GM21529 (cell line): ENCODE measurements around the gene SLC9A8.

ENCODE experiments used
- ATAC-seq: cut with Tn5 transposase; IDR thresholded peaks from one replicate; pipeline ENCODE4 v1.9.1; 2021; ENCODE audit not compliant: unreplicated experiment

Gene SLC9A8

DNA sequence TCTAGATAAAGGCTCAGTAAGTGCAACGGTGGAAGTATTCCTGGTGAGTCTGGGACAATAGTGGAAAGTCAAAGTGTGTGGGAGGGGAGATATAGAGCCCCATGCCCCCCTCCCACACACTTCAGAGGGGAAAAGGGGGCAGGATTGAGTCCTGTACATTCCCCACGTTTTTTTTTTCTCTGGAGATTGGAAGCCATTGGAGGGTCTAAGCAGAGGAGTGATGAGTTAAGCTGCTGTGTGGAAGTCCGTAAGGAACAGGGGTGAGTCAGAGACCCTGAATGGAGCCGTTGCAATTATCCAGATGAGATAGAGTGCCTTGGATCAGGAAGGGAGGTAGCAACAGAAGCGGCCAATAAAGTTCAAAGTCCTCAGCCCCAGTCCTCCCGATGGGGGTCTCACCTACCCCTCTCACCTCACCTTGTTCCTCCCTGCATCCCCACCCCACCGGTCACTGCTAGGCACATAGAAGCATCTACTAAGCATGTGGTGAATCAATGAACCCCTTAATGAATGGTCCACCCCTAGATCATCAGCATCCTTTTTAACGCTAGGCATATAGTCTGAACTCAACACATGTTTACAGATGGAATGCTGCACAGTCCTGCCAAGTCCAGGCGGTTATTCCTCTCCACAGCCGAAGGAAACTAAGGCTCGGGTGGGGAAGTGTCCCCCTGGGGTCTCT, 662 bp upstream of the SLC9A8 start:
- ATAC-seq, result no peak

DNA sequence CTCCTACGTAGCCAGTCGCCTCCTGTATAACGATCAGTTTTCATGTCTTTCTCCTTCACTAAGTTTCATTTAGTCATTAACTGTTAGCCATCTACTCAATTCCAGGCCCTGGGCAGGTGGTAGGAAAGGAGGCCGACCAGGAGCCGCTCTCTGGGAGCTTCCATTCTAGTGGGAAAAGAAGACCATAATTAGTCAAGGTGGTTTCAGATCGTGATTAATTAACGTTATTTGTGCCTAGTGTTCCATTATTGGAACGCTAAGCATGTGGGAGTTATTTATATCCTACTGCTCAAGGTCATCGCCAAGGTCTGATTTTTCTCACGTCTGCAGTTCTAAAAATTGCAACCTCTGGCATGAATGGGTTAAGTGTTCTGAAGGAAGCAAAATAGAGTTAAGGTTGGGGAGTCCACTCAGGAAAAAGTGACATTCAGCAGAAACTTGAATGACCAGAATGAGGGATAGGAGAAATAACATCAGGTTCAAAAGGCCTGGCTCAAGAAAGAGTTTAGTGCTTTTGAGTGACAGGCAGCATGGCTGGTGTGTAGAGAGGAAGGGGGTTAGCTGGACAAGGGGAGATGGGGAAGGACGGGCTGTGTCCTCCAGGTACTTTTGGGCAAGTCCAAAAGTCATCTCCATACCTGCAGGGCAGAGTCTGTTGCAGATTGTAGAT, 812 bp downstream of the SLC9A8 start:
- ATAC-seq, result no peak

DNA sequence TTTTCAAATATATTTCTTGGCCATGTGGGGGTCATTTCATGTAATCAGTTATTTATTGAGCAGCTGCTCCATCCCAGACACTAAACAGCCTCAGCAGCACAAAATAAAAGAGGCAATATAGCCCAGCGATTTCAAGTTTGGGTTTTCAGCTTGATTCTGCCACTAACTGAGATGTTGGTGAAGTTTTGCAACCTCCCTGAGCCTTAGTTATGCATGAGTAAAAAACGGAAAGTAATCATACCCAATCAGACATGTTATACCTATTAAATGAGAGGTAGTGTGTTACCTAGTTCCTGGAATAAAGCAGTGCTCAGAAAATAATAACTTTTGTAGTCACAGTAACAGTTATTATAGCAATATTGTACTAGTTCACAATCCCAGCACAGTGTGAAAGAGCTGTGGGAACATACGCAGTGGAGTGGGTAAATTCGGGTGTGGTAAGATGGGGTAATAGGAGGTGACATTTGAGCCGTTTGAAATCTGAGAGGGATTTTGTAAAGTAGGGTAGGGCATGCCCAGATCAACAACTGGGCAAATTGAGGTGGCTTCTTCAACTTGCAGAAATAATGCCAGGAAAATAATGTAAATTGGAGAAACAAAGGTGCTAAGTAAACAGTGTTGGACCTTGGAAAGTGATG, 1.5 kb downstream of the SLC9A8 start:
- ATAC-seq, result no peak

DNA sequence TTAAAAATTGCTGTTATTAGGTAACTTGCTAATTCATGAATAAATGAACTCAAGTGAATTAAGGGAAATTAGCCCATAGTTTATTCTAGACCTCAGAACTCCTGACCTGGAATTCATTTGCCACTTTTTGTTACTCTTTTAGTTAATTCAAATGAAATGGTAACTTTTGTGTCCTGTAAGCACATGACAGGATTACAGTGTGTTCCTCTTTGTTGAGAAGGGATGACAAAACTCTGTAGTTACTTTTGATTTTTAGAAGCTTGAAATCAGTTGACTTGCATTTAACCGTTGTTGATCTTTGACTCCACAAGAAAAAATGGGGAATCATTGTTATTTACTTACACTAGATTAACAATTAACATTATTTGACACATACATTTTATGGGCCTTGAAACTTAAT, 6.2 kb downstream of the SLC9A8 start:
- ATAC-seq, result no peak

DNA sequence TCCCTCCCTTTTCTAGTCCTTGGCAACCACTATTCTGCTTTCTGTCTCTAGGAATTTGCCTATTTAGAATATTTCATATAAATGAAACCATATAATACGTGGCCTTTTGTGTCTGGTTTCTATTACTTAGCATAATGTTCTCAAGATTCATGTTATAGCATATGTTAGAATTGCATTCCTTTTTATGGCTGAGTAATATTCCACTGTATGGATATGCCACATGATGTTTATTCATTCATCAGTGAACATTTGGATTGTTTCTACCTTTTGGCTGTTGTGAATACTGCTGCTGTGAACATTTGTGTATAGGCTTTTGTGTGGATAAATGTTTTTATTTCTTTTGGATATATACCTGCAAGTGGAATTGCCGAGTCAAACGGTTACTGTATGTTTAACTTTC, 7.1 kb downstream of the SLC9A8 start:
- ATAC-seq, result no peak

DNA sequence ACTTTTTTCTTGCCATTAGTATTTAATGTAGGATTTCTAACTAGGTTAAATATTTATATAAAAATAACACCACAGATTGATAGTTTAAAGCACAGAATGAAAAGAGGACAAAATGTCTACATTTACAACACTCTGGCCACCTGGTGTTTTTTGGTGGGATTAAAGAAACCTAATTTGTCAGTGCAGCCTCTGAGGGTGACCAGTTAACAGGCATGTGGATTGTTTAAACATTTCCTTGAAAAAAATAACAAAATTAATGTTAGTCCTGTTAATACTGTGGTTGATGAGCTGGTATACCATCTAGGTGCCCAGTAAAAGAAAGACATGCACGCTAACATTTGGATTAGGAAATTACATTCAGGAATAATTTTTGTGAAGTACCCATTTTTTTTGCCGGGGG, 8.8 kb downstream of the SLC9A8 start:
- no peak for ATAC-seq

DNA sequence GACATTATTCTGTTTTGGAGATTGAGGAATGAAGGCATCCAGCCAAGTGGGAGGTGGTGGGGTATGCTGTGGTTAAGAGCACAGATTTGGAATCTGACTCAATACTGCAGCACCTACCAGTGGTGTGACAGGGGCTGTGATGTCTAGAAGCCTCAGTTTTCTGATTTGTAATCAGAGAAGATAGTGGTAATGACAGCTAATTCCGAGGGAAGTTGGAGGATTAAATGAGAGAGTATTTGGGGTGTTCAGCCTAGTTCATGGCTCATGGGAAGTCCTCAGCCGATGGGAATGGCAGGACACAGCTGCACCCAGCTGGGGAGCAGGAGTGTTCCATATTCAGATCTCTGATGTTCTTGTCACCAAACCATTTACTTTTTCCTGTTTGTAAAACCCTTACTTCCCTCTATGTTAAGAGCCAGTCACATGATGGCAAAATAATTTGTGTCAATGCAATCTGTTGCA, 9.3 kb downstream of the SLC9A8 start:
- no peak for ATAC-seq

DNA sequence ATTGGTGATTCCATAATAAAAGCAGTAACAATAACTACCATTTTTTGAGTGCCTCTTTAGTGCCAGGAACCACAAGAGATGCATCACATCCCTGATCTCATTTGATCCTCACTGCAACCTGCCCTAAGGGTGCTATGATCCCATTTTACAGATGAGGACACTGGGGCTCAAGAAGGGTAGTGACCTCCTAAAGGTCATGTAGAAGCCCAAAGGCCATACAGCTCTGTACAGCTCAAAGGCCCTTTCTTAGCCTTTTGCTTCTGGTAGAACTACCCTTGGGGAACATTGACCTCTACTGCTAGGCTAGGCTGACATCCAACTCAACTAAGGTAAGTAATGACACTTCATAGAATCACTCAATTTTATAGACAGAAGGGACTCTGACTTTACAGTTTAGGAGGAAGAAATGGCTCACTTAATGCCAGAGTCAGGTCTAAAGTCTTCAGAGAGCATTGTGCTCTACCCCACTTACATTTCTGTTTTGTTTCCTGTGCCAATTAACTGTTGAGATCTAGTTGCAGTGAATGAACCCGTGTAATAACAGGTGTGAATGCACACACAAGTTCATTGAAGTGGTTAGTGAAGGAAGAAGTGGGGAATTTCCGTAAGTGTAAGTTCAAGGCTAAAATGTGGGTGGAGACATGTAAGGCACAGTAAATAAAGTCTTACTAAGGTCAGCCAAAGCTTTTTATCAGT, 10.7 kb downstream of the SLC9A8 start:
- ATAC-seq, result no peak

DNA sequence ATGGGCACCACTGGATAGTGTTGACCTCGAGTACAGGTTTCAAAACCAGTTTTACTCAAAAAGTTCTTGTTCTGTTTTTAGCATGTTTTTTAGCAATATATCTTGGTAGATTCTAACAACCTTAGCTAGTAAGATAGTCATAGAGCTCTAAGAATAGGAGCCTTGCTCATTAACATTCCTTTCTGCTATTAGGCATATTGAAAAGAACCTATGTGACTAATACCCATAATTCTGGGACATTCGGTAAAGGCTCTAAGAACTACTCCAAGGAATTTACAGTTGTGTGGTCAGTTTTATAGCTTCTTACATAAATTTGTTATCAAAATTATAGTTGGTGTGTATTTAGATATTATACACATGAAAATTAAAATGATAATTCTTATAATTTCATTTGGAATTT, 11.6 kb downstream of the SLC9A8 start:
- no peak for ATAC-seq

DNA sequence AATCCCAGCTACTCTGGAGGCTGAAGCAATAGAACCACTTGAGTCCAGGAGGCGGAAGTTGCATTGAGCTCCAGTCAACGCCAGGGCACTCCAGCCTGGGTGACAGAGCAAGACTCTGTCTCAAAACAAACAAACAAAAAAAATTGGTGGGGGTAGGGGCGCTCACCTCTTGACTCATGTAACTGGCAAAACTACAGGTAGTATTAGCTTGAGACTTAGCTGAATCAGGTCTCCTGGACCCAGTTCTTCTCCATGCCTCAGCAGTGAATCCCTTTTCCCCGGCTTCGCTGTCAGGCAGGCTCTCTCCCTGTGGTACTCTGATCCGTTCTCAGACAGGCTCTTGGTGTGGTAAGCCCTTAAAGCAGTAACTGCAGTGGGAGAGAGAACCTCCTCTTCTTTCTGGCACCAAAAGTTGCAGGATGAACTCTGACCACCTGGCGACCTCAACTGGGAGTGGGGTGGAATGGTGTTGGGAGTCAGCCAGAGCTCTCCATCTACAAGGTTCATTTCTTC, 12.9 kb downstream of the SLC9A8 start:
- no peak for ATAC-seq

DNA sequence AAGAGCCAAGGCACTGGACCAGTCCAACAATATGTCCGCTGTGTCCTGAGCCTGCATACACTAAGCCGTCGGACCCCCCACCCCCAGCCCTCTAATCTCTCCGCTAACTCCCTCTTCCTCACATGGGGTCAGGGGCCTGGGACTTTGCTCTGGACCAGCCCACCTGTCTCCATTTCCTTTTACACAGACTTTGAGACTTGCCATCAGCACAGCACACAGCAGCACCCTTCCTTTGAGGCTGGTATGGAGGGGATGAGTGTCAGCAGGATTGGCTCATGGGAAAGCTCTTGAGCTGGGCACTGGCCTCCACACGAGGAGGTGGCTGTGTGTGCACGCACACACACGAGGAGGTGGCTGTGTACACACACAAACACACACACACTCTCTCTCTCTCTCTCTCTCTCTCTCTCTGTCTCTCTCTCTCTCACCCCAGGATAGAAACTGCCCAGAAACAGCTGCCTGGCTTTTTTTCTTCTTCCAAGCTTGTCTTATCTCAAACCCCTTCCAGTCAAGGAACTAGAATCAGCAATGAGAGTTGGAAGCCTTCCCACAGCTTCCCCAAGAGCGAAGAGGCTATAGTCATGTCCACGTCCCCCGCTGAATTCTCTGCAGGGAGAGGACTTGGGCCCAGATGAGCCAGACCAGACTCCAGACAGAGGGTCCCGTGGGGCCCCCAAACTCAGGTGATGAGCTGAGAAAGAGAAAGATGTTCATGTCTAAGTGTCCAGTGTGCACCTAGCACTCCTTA, 18.6 kb downstream of the SLC9A8 start:
- ATAC-seq, result no peak

DNA sequence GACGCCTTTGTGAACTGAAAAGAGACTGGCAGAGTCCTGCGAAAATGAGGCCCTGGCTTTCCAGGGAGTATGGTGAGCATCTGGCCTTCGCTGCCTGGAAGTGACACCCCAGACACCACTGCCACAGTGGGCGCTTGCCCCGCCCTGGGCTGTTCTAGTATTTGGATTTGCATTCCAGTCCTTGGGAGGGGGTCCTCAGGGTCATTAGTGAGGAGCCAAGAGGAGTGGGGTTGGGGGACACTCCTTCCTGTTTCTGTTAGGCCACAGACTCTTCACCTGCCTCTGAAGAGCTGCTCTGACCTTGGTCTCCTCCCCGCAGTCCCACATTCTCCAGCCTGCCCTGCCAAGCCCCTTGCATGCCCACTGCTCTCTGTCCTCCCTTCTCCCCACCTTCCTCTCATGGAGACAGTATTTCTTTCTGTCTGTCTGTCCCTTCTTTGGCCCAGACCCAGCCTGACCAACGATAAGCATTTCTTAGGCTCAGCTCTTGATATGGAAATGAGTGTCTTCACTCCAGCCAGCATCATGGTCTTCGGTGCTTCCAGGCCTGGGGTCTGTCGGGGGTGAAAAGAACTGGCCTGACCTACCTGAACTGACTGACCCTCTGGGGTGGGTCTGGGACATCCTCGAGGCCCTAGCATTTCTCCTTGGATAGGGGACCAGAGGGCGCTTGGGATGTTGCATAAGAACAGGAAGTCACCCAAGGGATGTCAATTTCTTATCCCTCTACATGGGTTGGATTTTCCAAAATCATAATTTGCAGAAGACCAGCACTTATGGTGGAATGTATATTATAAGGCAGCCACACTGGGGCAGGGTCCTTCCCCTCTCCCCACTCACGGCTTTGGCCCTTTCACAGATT, 19.4 kb downstream of the SLC9A8 start:
- ATAC-seq, result no peak

DNA sequence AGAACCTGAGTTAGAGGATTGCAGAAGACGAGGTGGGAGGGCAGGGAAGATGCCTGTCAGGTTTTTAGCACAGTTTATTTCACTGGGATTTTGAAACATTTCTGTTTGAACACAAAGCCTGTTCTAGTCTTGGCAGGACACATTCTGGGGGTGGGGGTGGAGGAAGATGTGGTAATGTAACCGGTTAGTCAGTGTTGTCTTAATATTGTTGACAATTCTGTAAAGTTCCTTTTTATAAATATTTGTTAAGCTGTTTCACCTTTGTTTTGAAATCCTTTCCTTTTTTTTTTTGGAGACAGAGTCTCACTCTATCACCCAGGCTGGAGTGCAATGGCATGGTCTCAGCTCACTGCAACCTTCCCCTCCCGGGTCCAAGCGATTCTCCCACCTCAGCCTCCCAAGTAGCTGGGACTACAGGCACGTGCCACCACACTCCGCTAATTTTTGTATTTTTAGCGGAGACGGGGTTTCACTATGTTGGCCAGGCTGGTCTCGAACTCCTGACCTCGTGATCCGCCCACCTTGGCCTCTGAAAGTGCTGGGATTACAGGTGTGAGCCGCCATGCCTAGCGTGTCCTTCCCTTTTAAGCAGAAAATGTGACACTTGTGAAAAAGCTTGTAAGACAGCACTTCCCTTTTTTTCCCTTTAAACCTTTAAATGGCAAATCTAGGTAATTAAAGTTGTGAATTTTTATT, 20.2 kb downstream of the SLC9A8 start:
- ATAC-seq, result no peak

DNA sequence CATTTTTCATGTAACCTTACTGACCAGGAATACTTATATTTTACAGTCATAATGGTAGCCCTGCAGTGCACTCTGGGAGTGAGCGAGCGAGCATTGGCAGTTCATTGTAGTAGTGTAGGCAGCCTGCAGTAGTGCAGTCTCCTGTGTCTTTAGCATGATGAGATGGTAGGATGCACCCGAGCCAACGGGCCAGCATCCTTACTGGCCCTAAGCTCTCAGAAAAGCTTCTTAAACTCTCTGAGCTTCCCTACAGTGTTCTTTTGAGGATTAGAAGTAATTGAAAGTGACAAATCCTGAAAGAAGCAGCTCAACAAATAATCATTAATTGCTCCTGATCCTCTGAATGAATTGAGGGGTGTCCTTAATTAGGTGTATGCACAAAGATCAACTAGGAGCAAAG, 20.9 kb downstream of the SLC9A8 start:
- ATAC-seq, result no peak

DNA sequence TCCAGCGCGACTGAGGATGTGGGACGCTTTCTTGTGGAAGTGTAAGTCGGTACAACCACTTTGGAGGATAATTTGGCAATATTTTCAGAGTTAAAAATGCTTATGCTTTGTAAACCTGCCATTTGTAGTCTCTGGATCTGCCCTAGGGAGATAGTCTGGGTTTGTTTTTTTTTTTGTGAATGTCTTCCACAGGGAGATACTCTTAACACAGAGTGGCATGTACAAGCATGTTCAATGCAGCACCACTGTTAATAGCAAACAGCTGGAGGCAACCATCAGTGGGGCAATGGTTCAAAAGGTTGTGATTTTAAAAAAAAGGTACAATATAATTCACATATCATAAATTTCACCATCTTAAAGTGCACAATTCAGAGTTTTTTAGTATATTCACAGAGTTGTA, 22.4 kb downstream of the SLC9A8 start:
- no peak for ATAC-seq

DNA sequence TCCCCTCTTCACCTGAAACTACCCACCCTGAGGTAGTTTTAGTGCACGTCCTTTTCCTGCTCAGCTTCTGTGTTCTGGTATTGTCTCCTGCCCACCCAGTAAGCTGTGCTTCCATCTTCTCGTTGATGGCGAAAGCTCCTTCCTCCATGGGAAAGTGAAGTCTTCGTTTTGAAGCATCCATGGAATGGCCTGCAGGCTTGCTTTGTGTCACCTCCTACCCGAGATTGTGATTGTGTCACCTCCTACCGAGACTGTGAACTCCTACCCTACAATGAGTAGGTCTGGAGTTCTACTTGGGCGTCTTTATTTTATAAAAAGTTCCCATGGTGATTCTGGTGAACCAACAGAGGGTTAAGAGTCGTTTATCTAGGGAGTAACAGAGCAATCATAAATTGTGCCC, 25.9 kb downstream of the SLC9A8 start:
- no peak for ATAC-seq

DNA sequence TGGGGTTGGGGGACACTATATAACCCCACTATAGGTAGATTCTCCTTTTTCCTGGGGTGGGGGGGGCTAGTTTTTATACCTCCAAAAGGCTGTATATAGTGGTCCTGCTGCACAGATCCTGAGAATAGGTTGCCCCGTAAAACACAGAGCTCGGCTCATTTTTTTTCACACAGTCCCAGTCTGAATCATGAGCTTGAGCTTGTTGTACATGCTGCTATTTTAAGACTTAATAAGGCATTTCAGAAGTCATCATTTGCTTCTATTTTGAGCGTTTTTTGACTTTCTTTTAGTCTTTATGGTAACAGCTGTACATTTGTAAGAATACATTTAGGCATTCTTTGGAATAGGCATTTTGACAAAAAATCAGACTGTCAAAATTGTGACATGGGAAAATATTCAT, 30.5 kb downstream of the SLC9A8 start:
- ATAC-seq, result no peak

DNA sequence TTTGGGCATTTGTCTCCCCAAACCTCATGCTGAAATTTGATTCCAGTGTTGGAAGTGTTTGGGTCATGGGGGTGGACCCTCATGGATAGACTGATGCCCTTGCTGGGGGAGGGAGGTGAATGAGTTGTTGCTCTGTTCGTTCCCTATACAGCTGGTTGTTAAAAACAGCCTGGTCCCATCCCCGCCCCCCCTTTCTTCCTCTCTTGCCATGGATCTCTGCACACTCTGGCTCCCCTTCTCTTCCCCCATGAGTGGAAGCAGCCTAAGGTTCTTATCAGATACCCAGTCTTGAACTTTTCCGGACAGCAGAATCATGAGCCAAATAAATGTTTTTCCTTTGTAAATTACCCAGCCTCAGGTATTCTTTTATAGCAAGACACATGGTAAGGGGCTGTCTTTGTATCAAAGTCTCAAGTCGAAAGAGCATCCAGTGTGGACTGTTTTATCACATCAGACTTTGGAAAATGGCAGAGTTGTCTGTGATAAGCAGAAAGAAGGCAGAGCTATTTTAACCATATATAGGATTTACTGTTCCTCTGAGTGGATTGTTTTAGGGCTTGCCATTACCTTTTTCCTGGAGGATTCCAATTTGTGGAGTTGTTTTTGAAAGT, 31.2 kb downstream of the SLC9A8 start:
- no peak for ATAC-seq

DNA sequence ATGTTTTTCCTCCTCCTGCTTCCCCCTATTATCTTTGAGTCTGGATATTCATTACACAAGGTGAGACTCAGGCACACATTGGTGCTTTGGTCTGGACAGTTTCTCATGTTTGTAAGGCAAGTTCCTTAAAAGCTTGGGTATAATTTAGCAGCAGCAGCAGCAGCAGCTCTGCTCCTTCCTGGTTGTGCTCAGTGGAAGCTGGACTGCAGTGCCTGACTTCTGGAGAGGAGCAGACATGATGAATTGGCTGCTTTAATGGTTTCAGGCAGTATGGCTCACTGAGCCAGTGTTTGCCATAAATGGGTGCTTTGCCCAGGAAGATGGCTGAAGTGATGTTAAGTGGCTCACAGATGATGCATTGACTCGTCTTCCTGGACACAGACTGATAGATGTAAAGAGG, 32.4 kb downstream of the SLC9A8 start:
- ATAC-seq, result no peak
